Measurements from ENCODE around the gene ITGA2B.

DNA sequence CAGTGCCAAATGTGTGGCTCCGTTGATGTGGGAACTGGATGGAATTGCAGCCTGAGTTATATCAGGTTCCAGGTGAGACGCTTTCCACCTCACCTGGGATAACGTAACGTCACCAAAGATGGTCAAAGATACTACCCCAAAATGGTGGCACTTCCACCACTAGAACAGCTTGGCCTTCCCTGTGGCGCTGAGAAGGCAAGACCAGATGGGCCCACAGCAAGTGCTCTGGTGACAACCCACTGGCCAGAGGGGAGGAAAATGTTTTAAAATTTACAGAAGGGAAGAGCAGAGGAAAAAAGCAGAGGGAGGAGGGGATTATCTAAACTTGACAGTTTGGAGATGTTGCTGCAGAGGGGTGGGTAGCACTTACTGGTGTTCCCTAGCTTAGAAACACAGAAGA, 7.5 kb upstream of the ITGA2B start:
- TF ChIP-seq, protein P1, sequence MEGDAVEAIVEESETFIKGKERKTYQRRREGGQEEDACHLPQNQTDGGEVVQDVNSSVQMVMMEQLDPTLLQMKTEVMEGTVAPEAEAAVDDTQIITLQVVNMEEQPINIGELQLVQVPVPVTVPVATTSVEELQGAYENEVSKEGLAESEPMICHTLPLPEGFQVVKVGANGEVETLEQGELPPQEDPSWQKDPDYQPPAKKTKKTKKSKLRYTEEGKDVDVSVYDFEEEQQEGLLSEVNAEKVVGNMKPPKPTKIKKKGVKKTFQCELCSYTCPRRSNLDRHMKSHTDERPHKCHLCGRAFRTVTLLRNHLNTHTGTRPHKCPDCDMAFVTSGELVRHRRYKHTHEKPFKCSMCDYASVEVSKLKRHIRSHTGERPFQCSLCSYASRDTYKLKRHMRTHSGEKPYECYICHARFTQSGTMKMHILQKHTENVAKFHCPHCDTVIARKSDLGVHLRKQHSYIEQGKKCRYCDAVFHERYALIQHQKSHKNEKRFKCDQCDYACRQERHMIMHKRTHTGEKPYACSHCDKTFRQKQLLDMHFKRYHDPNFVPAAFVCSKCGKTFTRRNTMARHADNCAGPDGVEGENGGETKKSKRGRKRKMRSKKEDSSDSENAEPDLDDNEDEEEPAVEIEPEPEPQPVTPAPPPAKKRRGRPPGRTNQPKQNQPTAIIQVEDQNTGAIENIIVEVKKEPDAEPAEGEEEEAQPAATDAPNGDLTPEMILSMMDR (IDR thresholded peaks at IDR 0.05; ENCODE audit: poor library complexity) = no peak
- no peak for TF ChIP-seq EZH2 (IDR thresholded peaks at IDR 0.05; ENCODE audit: borderline replicate concordance)
- TF ChIP-seq EZH2phosphoT487 (IDR thresholded peaks at IDR 0.05; ENCODE audit: low read depth, severe bottlenecking, unreplicated experiment) = no peak

Data from hepatocyte (in vitro differentiated cells).